Uterus (tissue), 2 donors: Measurements from ENCODE around the gene PERM1.
"Not testable (repeated sequence)": the region's sequence is repeated elsewhere in the genome, so short reads cannot be mapped to it uniquely, and the experiment has no call there.

Experiments used
- POLR2A ChIP-seq, 2 donors: fragments of 450-650 bp; IDR thresholded peaks; one replicate each; pipeline ENCODE4 v1.6.1; 2016; ENCODE audit warnings: antibody characterized with exemption in 2 of 2, mild to moderate bottlenecking in 1 of 2, moderate library complexity in 1 of 2
- TF ChIP-seq, protein P1 (sequence below), 4 experiments: fragments of 200-600 bp in 2 of 4; fragments of 450-650 bp in 2 of 4; sonication (generic) in 2 of 4; IDR thresholded peaks; one replicate each; pipeline ENCODE4 v1.5.1; 2016 to 2019; ENCODE audit warnings: antibody characterized with exemption in 4 of 4, mild to moderate bottlenecking in 2 of 4, moderate library complexity in 1 of 4

DNA sequence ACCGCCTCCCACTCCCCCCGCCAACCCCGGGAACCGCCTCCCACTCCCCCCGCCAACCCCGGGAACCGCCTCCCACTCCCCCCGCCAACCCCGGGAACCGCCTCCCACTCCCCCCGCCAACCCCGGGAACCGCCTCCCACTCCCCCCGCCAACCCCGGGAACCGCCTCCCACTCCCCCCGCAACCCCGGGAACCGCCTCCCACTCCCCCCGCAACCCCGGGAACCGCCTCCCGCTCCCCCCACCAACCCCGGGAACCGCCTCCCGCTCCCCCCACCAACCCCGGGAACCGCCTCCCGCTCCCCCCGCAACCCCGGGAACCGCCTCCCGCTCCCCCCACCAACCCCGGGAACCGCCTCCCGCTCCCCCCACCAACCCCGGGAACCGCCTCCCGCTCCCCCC lies 5.1 kb downstream of the PERM1 start:
- TF ChIP-seq, protein P1, sequence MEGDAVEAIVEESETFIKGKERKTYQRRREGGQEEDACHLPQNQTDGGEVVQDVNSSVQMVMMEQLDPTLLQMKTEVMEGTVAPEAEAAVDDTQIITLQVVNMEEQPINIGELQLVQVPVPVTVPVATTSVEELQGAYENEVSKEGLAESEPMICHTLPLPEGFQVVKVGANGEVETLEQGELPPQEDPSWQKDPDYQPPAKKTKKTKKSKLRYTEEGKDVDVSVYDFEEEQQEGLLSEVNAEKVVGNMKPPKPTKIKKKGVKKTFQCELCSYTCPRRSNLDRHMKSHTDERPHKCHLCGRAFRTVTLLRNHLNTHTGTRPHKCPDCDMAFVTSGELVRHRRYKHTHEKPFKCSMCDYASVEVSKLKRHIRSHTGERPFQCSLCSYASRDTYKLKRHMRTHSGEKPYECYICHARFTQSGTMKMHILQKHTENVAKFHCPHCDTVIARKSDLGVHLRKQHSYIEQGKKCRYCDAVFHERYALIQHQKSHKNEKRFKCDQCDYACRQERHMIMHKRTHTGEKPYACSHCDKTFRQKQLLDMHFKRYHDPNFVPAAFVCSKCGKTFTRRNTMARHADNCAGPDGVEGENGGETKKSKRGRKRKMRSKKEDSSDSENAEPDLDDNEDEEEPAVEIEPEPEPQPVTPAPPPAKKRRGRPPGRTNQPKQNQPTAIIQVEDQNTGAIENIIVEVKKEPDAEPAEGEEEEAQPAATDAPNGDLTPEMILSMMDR (IDR thresholded peaks at IDR 0.05) = not testable (repeated sequence)
- not testable (repeated sequence) for TF ChIP-seq POLR2A (IDR thresholded peaks at IDR 0.05)
